ENCODE results near the gene THADA. TPM values are rescaled to one million over a fixed set of nuclear protein-coding genes. Genes with fewer than 3 reads are reported as not detected.
"Not testable (repeated sequence)": the region's sequence is repeated elsewhere in the genome, so short reads cannot be mapped to it uniquely, and the experiment has no call there.

The THADA gene
- total and polyA plus RNA-seq, 10 donors: 14.2 to 51.3 (median 40.0) TPM

GRCh38 chr2:43637030-43637803, 41.4 kb upstream of the THADA start, which contains the start of gene PLEKHH2:
Gene PLEKHH2, plus strand, starts transcription at chr2:43637260. Its CDS starts 7,414 bp downstream, at chr2:43644674.
- peaks cover 0 to 54% (median 12%) of the 10 kb centered on the region in 7 donors for H3K27me3 ChIP-seq (replicated peaks in 1 of 7)
- TF ChIP-seq POLR2AphosphoS5 (IDR thresholded peaks at IDR 0.05) (peak; percentile 41 to 85 (median 80)), CTCF (IDR thresholded peaks at IDR 0.05 in 8 of 11, conservative IDR thresholded peaks at IDR 0.05 in 3 of 11) (peak in 1 of 11 experiments; percentile 8), POLR2A (IDR thresholded peaks at IDR 0.05) (no peak)
- H3K9me3 ChIP-seq: peaks cover 0 to 19% (median 10%) of the 10 kb centered on the region in 8 donors
- intact Hi-C loops (cut with DNase I; ENCODE audit: low total_unique reads): no loop called here
- peak within 1 kb of the TSS in 7 of 8 donors; percentile 75 to 83 (median 80) for H3K27ac ChIP-seq
- H3K4me3 ChIP-seq: peak within 1 kb of the TSS; percentile 59 to 80 (median 68)
- 1 to 4% (median 2%) methylated on average over 24 to 75 of the region's 75 CpGs for WGBS, 5 donors
- no peaks in the 10 kb centered on the region for H3K36me3 ChIP-seq
- peaks cover 0 to 22% (median 11%) of the 10 kb centered on the region in 6 donors for H3K4me1 ChIP-seq
- DNase-seq: peak; percentile 91

GRCh38 chr2:43636621-43637020, 40.8 kb upstream of the THADA start:
- no peak for DNase-seq
- intact Hi-C loops (cut with DNase I; ENCODE audit: low total_unique reads): no loop called here

GRCh38 chr2:43636153-43636552, 40.3 kb upstream of the THADA start:
- H3K4me3 ChIP-seq; H3K36me3 ChIP-seq; DNase-seq; H3K27ac ChIP-seq; intact Hi-C loops (cut with DNase I; ENCODE audit: low total_unique reads): not testable (repeated sequence)
- Histone ChIP-seq H3K9me3 (peaks cover 0 to 19% (median 10%) of the 10 kb centered on the region in 8 donors), H3K4me1 (peaks cover 0 to 22% (median 11%) of the 10 kb centered on the region in 6 donors), H3K27me3 (replicated peaks in 1 of 7) (peaks cover 0 to 54% (median 12%) of the 10 kb centered on the region in 7 donors)
- WGBS, 5 donors: 94 to 97% (median 96%) methylated on average over 12 of the region's 12 CpGs

More at GRCh38 chr2:43636621-43637020, 40.8 kb upstream of the THADA start:
- H3K27ac ChIP-seq: peak overlapping the region in 5 of 8 donors; percentile 75 to 83 (median 80)
- H3K36me3 ChIP-seq: no peaks in the 10 kb centered on the region
- H3K4me1 ChIP-seq: peaks cover 0 to 22% (median 11%) of the 10 kb centered on the region in 6 donors
- TF ChIP-seq CTCF (IDR thresholded peaks at IDR 0.05 in 8 of 11, conservative IDR thresholded peaks at IDR 0.05 in 3 of 11) (no peak), POLR2AphosphoS5 (IDR thresholded peaks at IDR 0.05) (no peak), POLR2A (IDR thresholded peaks at IDR 0.05) (no peak)
- peaks cover 0 to 19% (median 10%) of the 10 kb centered on the region in 8 donors for H3K9me3 ChIP-seq
- peaks cover 0 to 54% (median 12%) of the 10 kb centered on the region in 7 donors for H3K27me3 ChIP-seq (replicated peaks in 1 of 7)
- 5 to 22% (median 16%) methylated on average over 9 to 10 of the region's 10 CpGs for WGBS, 5 donors
- peak overlapping the region; percentile 59 to 80 (median 68) for H3K4me3 ChIP-seq

GRCh38 chr2:43634604-43635306, 38.9 kb upstream of the THADA start:
- TF ChIP-seq CTCF (IDR thresholded peaks at IDR 0.05 in 8 of 11, conservative IDR thresholded peaks at IDR 0.05 in 3 of 11): no peak
- TF ChIP-seq POLR2A (IDR thresholded peaks at IDR 0.05): no peak
- no peak for TF ChIP-seq POLR2AphosphoS5 (IDR thresholded peaks at IDR 0.05)
- Histone ChIP-seq H3K9me3 (peaks cover 0 to 12% (median 8%) of the 10 kb centered on the region in 8 donors), H3K4me1 (peaks cover 0 to 22% (median 11%) of the 10 kb centered on the region in 6 donors), H3K36me3 (no peaks in the 10 kb centered on the region), H3K27ac (peak overlapping the region in 6 of 8 donors; percentile 34 to 54 (median 46)), H3K27me3 (replicated peaks in 1 of 7) (peaks cover 0 to 54% (median 12%) of the 10 kb centered on the region in 7 donors), H3K4me3 (no peak overlapping the region)
- no peak for DNase-seq
- 64 to 77% (median 66%) methylated on average over 6 of the region's 6 CpGs for WGBS, 5 donors
- intact Hi-C loops (cut with DNase I; ENCODE audit: low total_unique reads): no loop called here
